Measurements from ENCODE around the gene SLAMF7. TPM values are rescaled to one million over a fixed set of nuclear protein-coding genes. Genes with fewer than 3 reads are reported as not detected.
A peak's percentile ranks its signal among the peaks of the same experiment; 100 is the strongest.

Gene SLAMF7
- total and polyA plus RNA-seq, 5 donors from 2014 or later: 0.07 to 0.88 (median 0.17) TPM

DNA sequence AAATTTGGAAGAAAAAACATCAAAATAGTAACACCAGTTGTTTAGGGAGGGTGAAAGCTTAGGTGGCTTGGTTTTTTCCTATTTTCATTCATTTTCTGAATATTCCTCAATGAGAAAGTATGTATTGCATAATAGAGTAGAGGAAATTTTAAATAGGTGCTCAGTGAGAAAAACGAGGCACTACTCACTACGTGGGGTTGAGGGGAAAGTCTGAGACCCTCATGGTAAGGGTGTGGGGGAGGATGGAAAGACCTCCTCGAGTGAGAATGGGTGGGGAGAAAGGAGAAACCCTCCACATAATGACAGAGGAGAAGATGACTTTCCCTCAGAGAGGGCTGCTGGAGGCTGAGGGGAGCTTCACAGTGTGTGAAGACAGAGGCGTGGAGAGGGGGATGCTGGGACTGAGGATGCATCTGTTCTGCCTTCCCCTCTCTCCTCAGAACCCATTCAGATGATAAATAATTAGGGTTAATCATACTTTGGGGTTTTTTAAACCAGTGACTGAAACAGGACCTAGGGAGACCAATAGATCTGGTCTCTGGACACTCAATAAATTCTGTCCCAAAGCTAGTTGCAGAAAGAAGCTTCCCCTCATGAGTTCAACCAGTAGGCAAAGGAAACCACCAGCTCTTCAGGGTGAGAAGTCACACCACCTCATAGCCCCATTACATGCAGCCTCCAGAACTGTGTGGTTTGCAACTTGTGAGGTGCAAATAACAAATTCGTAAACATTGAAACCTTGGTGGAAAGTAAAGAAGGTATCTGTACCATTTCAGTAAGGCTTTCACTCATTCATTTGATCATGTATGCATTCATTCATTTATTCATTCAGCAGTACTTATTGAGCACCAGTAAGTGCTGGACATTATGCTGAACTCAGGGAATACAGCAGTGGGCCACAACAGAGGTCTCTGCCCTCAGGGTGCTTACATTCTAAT lies 17.1 kb downstream of the SLAMF7 start:
- H3K27me3 ChIP-seq (ENCODE audit: control insufficient read depth, insufficient read depth, low read length): no peaks in the 10 kb centered on the region
- H3K9me3 Mint-ChIP-seq: peaks cover 0 to 4% (median 0%) of the 10 kb centered on the region in 7 donors
- H3K9me3 ChIP-seq (ENCODE audit: control insufficient read depth in 2 of 2, low read length in 2 of 2): no peaks in the 10 kb centered on the region
- DNase-seq: no peak
- H3K4me1 ChIP-seq (ENCODE audit: control insufficient read depth, insufficient read depth, low read length, poor library complexity, severe bottlenecking): no peaks in the 10 kb centered on the region
- H3K27ac Mint-ChIP-seq: no peak overlapping the region
- no peak overlapping the region for H3K27ac ChIP-seq (ENCODE audit: insufficient read depth, low read length, poor library complexity, severe bottlenecking)
- no peak overlapping the region for H3K4me3 Mint-ChIP-seq
- ATAC-seq (ENCODE audit: low read depth in 2 of 2): no peak
- H3K4me3 ChIP-seq (ENCODE audit: low read depth, low read length): no peak overlapping the region
- H3K27me3 Mint-ChIP-seq: peaks cover 5% of the 10 kb centered on the region
- H3K4me1 Mint-ChIP-seq: peaks cover 0 to 4% (median 0%) of the 10 kb centered on the region in 4 donors
- no peaks in the 10 kb centered on the region for H3K36me3 Mint-ChIP-seq
- no peaks in the 10 kb centered on the region for H3K36me3 ChIP-seq (ENCODE audit: control insufficient read depth, insufficient read depth, low read length)

DNA sequence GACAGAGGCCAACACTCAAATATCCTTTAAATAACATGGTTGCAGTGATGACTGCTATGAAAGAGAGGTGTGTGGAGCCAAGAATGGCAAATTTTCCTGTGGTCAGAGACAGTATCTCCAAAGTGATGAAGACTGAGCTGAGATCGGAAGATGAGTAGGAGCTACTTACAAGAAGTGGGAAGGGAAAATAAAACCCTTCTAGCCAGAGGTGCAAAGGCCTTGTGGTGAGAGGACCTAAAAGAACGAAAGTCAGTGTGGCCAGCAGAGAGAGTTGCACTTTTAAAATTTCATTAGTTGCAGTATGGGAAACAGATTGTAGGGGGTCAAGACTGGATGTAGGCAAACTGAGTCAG lies 17.8 kb downstream of the SLAMF7 start:
- H3K4me1 ChIP-seq (ENCODE audit: control insufficient read depth, insufficient read depth, low read length, poor library complexity, severe bottlenecking): no peaks in the 10 kb centered on the region
- Mint-ChIP-seq H3K27ac (peak overlapping the region in 1 of 3 donors; percentile 26), H3K36me3 (no peaks in the 10 kb centered on the region), H3K4me1 (peaks cover 0 to 3% (median 0%) of the 10 kb centered on the region in 4 donors), H3K9me3 (peaks cover 0 to 4% (median 0%) of the 10 kb centered on the region in 7 donors), H3K4me3 (no peak overlapping the region), H3K27me3 (peaks cover 5% of the 10 kb centered on the region)
- H3K9me3 ChIP-seq (ENCODE audit: control insufficient read depth in 2 of 2, low read length in 2 of 2): no peaks in the 10 kb centered on the region
- ATAC-seq (ENCODE audit: low read depth in 2 of 2) (no peak), DNase-seq (no peak)
- no peaks in the 10 kb centered on the region for H3K36me3 ChIP-seq (ENCODE audit: control insufficient read depth, insufficient read depth, low read length)
- H3K4me3 ChIP-seq (ENCODE audit: low read depth, low read length): no peak overlapping the region
- H3K27me3 ChIP-seq (ENCODE audit: control insufficient read depth, insufficient read depth, low read length): no peaks in the 10 kb centered on the region
- no peak overlapping the region for H3K27ac ChIP-seq (ENCODE audit: insufficient read depth, low read length, poor library complexity, severe bottlenecking)

DNA sequence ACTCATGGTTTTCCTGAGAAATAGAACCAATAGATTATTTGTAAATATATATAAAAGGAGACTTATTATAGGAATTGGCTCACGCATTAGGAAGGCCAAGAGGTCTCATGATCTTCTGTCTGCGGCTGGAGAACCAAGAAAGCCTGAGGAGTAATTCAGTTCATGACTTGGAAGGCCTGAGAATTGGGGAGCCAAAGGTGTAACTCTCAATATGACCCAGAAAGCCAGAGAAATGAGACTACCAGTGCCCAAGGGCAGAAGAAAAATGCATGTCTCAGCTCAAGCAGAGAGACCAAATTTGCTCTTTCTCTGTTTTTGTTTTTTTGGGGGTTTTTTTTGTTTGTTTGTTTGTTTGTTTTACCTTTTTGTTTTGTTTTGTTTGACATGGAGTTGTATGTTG lies 19.5 kb downstream of the SLAMF7 start:
- no peaks in the 10 kb centered on the region for H3K36me3 Mint-ChIP-seq
- H3K27ac ChIP-seq (ENCODE audit: insufficient read depth, low read length, poor library complexity, severe bottlenecking): no peak overlapping the region

DNA sequence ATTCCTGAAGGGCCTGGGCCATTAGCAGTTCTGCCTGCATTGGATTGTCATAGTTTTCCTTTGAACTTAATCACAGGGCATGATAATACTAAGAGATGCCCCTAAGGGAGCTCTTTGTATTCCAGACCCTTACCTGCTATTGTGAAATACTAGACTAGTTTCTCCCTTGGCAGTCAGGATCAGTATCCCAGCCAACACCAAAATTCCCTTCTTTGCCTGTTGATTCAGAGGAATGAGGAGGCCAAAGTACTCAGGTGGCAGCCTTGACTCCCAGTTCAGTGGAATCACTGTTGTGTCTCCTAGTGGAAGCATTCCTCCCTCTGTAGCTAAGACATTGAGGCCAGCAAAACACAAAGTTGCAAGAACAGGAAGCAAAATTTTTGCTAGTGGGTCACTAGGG lies 20.7 kb downstream of the SLAMF7 start:
- ATAC-seq (ENCODE audit: low read depth in 2 of 2) (no peak), DNase-seq (no peak)
- H3K36me3 Mint-ChIP-seq: no peaks in the 10 kb centered on the region
- H3K27me3 Mint-ChIP-seq: no peaks in the 10 kb centered on the region
- no peaks in the 10 kb centered on the region for H3K4me1 Mint-ChIP-seq
- Histone ChIP-seq H3K36me3 (ENCODE audit: control insufficient read depth, insufficient read depth, low read length) (no peaks in the 10 kb centered on the region), H3K4me1 (ENCODE audit: control insufficient read depth, insufficient read depth, low read length, poor library complexity, severe bottlenecking) (no peaks in the 10 kb centered on the region), H3K9me3 (ENCODE audit: control insufficient read depth in 2 of 2, low read length in 2 of 2) (no peaks in the 10 kb centered on the region), H3K27me3 (ENCODE audit: control insufficient read depth, insufficient read depth, low read length) (no peaks in the 10 kb centered on the region), H3K27ac (ENCODE audit: insufficient read depth, low read length, poor library complexity, severe bottlenecking) (no peak overlapping the region), H3K4me3 (ENCODE audit: low read depth, low read length) (no peak overlapping the region)
- H3K9me3 Mint-ChIP-seq: peaks cover 0 to 4% (median 0%) of the 10 kb centered on the region in 7 donors
- no peak overlapping the region for H3K4me3 Mint-ChIP-seq
- H3K27ac Mint-ChIP-seq: peak overlapping the region in 1 of 3 donors; percentile 38

More for the DNA sequence above, 19.5 kb downstream of the SLAMF7 start:
- no peaks in the 10 kb centered on the region for H3K4me1 ChIP-seq (ENCODE audit: control insufficient read depth, insufficient read depth, low read length, poor library complexity, severe bottlenecking)
- DNase-seq (no peak), ATAC-seq (ENCODE audit: low read depth in 2 of 2) (no peak)
- peaks cover 5% of the 10 kb centered on the region for H3K27me3 Mint-ChIP-seq
- H3K4me1 Mint-ChIP-seq: no peaks in the 10 kb centered on the region
- no peaks in the 10 kb centered on the region for H3K9me3 ChIP-seq (ENCODE audit: control insufficient read depth in 2 of 2, low read length in 2 of 2)
- no peaks in the 10 kb centered on the region for H3K27me3 ChIP-seq (ENCODE audit: control insufficient read depth, insufficient read depth, low read length)
- no peak overlapping the region for H3K4me3 ChIP-seq (ENCODE audit: low read depth, low read length)
- no peak overlapping the region for H3K4me3 Mint-ChIP-seq
- no peak overlapping the region for H3K27ac Mint-ChIP-seq
- H3K9me3 Mint-ChIP-seq: peaks cover 0 to 4% (median 0%) of the 10 kb centered on the region in 7 donors
- H3K36me3 ChIP-seq (ENCODE audit: control insufficient read depth, insufficient read depth, low read length): no peaks in the 10 kb centered on the region

- Histone ChIP-seq H3K9me3 (ENCODE audit: control insufficient read depth in 2 of 2, low read length in 2 of 2) (no peaks in the 10 kb centered on the region), H3K4me1 (ENCODE audit: control insufficient read depth, insufficient read depth, low read length, poor library complexity, severe bottlenecking) (no peaks in the 10 kb centered on the region), H3K27me3 (ENCODE audit: control insufficient read depth, insufficient read depth, low read length) (no peaks in the 10 kb centered on the region), H3K4me3 (ENCODE audit: low read depth, low read length) (no peak overlapping the region), H3K36me3 (ENCODE audit: control insufficient read depth, insufficient read depth, low read length) (no peaks in the 10 kb centered on the region), H3K27ac (ENCODE audit: insufficient read depth, low read length, poor library complexity, severe bottlenecking) (no peak overlapping the region)
- H3K36me3 Mint-ChIP-seq: no peaks in the 10 kb centered on the region
- H3K4me3 Mint-ChIP-seq: no peak overlapping the region
- H3K9me3 Mint-ChIP-seq: peaks cover 0 to 4% (median 0%) of the 10 kb centered on the region in 7 donors
- H3K4me1 Mint-ChIP-seq: no peaks in the 10 kb centered on the region
- ATAC-seq (ENCODE audit: low read depth in 2 of 2) (no peak), DNase-seq (no peak)
- no peak overlapping the region for H3K27ac Mint-ChIP-seq
- no peaks in the 10 kb centered on the region for H3K27me3 Mint-ChIP-seq
Measured at GRCh38 chr1:160761046-160761445, 22.0 kb downstream of the SLAMF7 start.

- no peaks in the 10 kb centered on the region for H3K27me3 Mint-ChIP-seq
- Histone ChIP-seq H3K36me3 (ENCODE audit: control insufficient read depth, insufficient read depth, low read length) (no peaks in the 10 kb centered on the region), H3K27ac (ENCODE audit: insufficient read depth, low read length, poor library complexity, severe bottlenecking) (no peak overlapping the region), H3K4me1 (ENCODE audit: control insufficient read depth, insufficient read depth, low read length, poor library complexity, severe bottlenecking) (peaks cover 2% of the 10 kb centered on the region), H3K9me3 (ENCODE audit: control insufficient read depth in 2 of 2, low read length in 2 of 2) (no peaks in the 10 kb centered on the region), H3K4me3 (ENCODE audit: low read depth, low read length) (no peak overlapping the region), H3K27me3 (ENCODE audit: control insufficient read depth, insufficient read depth, low read length) (no peaks in the 10 kb centered on the region)
- H3K9me3 Mint-ChIP-seq: peaks cover 0 to 4% (median 0%) of the 10 kb centered on the region in 7 donors
- peaks cover 0 to 6% (median 5%) of the 10 kb centered on the region in 4 donors for H3K4me1 Mint-ChIP-seq
- ATAC-seq (ENCODE audit: low read depth in 2 of 2) (no peak), DNase-seq (no peak)
- no peak overlapping the region for H3K4me3 Mint-ChIP-seq
- H3K36me3 Mint-ChIP-seq: no peaks in the 10 kb centered on the region
- H3K27ac Mint-ChIP-seq: peak overlapping the region in 1 of 3 donors; percentile 63
Measured at GRCh38 chr1:160761886-160762285, 22.8 kb downstream of the SLAMF7 start.

DNA sequence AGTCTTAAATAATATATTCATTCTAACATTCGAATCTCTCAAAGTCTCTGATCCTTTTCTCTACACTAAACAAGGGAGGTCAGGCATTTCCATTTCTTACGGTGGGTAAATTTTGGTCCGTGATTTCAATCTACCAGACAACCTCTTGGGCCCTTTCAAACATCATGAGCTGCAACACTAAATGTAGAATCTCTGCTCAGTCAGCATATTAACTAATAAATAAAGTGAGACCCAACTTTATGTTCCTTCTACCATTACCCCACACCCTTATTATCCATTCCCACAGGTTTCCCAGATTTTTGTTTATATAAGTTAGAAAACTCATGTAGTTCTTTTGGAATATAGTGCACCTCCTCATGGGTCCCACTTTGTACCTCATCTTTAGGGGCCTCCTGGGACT lies 24.9 kb downstream of the SLAMF7 start:
- peaks cover 9 to 23% (median 20%) of the 10 kb centered on the region in 4 donors for H3K4me1 Mint-ChIP-seq
- peaks cover 0 to 4% (median 0%) of the 10 kb centered on the region in 7 donors for H3K9me3 Mint-ChIP-seq
- no peak for ATAC-seq (ENCODE audit: low read depth in 2 of 2)
- Histone ChIP-seq H3K9me3 (ENCODE audit: control insufficient read depth in 2 of 2, low read length in 2 of 2) (no peaks in the 10 kb centered on the region), H3K27ac (ENCODE audit: insufficient read depth, low read length, poor library complexity, severe bottlenecking) (no peak overlapping the region), H3K4me3 (ENCODE audit: low read depth, low read length) (no peak overlapping the region), H3K4me1 (ENCODE audit: control insufficient read depth, insufficient read depth, low read length, poor library complexity, severe bottlenecking) (peaks cover 16% of the 10 kb centered on the region), H3K36me3 (ENCODE audit: control insufficient read depth, insufficient read depth, low read length) (no peaks in the 10 kb centered on the region), H3K27me3 (ENCODE audit: control insufficient read depth, insufficient read depth, low read length) (no peaks in the 10 kb centered on the region)
- H3K27me3 Mint-ChIP-seq: no peaks in the 10 kb centered on the region
- DNase-seq: no peak
- H3K4me3 Mint-ChIP-seq: no peak overlapping the region
- H3K36me3 Mint-ChIP-seq: no peaks in the 10 kb centered on the region
- H3K27ac Mint-ChIP-seq: no peak overlapping the region

Data from CD4-positive, CD25-positive, alpha-beta regulatory T cell (primary cell).